ENCODE measurements around the gene CAP1.
A peak's percentile ranks its signal among the peaks of the same experiment; 100 is the strongest.

Gene CAP1

DNA sequence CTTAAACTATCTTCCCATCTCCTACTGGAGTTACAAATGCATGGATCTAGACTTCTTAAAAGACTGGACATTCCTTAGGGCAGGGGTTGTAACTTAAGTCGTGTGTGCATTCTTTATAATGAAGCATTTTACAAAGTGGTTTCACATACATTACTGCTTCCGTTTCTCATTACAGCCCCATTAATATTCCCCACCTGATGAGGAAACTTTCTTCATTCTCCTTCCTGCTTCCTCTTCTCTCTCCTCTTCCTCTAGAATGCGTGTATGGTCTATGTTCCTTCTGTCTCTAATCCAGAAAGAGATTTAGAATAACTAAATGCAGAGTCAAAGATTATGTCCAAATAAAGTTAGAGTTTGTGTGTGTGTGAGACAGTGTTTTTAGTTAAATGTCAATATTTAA lies 1.8 kb upstream of the CAP1 start:
- no peaks in the 10 kb centered on the region for H3K9me3 Mint-ChIP-seq
- TF ChIP-seq, protein P1, sequence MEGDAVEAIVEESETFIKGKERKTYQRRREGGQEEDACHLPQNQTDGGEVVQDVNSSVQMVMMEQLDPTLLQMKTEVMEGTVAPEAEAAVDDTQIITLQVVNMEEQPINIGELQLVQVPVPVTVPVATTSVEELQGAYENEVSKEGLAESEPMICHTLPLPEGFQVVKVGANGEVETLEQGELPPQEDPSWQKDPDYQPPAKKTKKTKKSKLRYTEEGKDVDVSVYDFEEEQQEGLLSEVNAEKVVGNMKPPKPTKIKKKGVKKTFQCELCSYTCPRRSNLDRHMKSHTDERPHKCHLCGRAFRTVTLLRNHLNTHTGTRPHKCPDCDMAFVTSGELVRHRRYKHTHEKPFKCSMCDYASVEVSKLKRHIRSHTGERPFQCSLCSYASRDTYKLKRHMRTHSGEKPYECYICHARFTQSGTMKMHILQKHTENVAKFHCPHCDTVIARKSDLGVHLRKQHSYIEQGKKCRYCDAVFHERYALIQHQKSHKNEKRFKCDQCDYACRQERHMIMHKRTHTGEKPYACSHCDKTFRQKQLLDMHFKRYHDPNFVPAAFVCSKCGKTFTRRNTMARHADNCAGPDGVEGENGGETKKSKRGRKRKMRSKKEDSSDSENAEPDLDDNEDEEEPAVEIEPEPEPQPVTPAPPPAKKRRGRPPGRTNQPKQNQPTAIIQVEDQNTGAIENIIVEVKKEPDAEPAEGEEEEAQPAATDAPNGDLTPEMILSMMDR (IDR thresholded peaks at IDR 0.05), result no peak
- peak overlapping the region; percentile 24 for H3K27ac Mint-ChIP-seq
- peaks cover 11% of the 10 kb centered on the region for H3K36me3 Mint-ChIP-seq (ENCODE audit: low read depth)
- H3K4me3 Mint-ChIP-seq, result peak overlapping the region; percentile 96
- H3K27me3 Mint-ChIP-seq (ENCODE audit: low read depth, poor library complexity), result no peaks in the 10 kb centered on the region
- peaks cover 35% of the 10 kb centered on the region for H3K4me1 Mint-ChIP-seq
- DNase-seq, result no peak

DNA sequence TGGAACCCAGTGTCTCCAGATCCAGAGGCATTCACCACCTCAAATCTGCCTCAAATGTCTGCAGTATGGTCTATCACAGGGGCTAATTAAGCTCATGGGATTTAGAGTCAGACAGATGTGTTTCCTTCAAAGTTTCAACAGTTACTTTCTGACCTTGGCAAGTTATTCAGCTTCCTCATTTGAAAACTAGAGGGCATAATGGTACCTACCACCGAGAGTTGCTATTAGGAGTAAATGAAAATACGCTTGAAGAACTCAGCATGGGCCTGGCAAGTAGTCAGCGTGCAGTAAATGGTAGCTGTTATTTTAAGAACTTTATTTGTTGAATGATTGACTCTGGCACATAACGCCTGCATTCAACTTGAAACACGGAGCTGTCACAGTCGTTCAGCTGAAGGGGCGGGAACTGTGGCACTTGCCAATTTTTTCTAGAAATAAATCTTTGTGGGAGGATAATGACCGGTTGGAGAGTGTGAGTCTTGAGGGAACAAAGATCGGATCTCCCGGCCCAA lies 1.2 kb upstream of the CAP1 start:
- no peak for DNase-seq
- no peaks in the 10 kb centered on the region for H3K9me3 Mint-ChIP-seq
- H3K27me3 Mint-ChIP-seq (ENCODE audit: low read depth, poor library complexity), result no peaks in the 10 kb centered on the region
- TF ChIP-seq, protein P1 (IDR thresholded peaks at IDR 0.05), result no peak
- H3K4me3 Mint-ChIP-seq, result peak overlapping the region; percentile 96
- peaks cover 11% of the 10 kb centered on the region for H3K36me3 Mint-ChIP-seq (ENCODE audit: low read depth)
- H3K27ac Mint-ChIP-seq, result peak overlapping the region; percentile 99
- H3K4me1 Mint-ChIP-seq, result peaks cover 35% of the 10 kb centered on the region

DNA sequence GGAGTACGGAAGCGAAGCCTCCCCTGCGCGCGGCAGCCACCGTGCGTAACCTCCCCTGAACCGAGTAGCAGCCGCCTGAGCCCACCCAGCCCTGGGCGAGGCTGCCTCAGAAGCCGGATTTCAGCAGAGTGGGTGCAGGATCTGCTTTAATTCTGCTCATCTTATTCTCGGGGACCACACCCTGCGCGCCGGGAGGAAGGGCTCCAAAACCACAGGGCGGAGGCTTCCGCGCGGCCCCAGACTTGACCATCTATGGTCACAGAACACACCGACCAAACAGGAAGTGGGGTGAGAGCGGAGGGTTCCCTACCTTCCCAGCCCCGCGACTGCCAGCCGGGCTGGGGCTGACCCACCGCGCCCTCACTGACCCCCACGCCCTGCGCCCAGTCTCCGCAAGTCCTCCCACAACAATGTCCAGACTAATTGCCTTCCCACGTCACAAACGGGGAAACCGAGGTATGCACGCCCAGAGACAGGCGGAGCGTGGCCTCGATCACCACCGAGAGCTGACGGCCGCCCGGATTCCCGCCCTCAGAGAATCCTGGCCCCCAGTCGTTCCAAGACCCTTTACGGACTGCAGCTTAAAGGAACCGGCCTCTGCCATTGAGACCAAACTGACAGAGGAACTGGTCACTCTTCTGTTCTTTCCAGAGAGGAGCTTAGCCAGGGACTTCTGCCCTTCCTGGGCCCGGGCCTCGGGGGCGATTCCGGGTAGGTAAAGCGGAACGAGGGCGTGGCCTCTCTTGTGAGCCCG lies 595 bp upstream of the CAP1 start:
- H3K9me3 Mint-ChIP-seq, result no peaks in the 10 kb centered on the region
- peak; percentile 64 for DNase-seq
- TF ChIP-seq, protein P1 (IDR thresholded peaks at IDR 0.05), result no peak
- H3K27me3 Mint-ChIP-seq (ENCODE audit: low read depth, poor library complexity), result no peaks in the 10 kb centered on the region
- peak overlapping the region; percentile 99 for H3K27ac Mint-ChIP-seq
- H3K4me3 Mint-ChIP-seq, result peak overlapping the region; percentile 96
- peaks cover 35% of the 10 kb centered on the region for H3K4me1 Mint-ChIP-seq
- H3K36me3 Mint-ChIP-seq (ENCODE audit: low read depth), result peaks cover 11% of the 10 kb centered on the region

DNA sequence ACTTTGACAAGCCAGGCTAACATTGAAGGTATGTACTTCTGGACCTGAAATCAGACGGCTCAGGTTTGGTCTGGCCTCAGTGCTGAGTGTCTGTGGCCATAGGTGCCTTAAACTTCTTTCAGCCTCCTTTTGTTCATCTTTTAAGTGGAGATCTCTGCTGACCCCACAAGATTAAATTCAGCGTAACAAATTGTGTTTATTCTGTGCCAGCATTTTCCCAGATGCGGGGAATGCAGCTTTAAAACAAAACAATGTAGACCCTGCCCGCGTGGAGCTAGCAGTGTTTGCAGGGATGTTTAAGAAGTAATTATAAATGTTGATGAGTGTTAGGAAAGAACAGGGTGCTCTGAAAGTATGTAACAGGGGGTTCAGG lies 923 bp downstream of the CAP1 start:
- H3K4me1 Mint-ChIP-seq, result peaks cover 35% of the 10 kb centered on the region
- TF ChIP-seq, protein P1 (IDR thresholded peaks at IDR 0.05), result no peak
- peaks cover 11% of the 10 kb centered on the region for H3K36me3 Mint-ChIP-seq (ENCODE audit: low read depth)
- no peaks in the 10 kb centered on the region for H3K27me3 Mint-ChIP-seq (ENCODE audit: low read depth, poor library complexity)
- peak overlapping the region; percentile 87 for H3K27ac Mint-ChIP-seq
- no peaks in the 10 kb centered on the region for H3K9me3 Mint-ChIP-seq
- DNase-seq, result no peak
- peak overlapping the region; percentile 96 for H3K4me3 Mint-ChIP-seq

DNA sequence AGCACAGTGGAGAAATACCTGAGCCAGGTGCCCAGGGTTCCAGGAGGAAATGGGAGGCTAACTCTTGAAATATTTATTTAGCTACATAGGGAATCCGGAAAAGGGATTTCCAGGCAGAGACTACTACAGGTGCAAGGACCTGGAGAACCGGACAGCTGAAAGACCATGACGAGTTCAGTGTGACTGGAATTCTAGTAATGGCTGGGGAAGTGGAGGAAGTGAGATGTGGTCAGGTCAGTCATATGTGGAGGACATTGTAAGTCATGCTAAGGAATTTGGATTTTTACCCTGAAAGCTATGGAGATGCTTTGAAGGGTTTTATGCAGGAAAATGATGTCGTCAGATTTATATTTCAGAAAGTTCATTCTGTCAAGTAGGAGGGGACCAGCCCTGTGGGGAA lies 1.8 kb downstream of the CAP1 start:
- H3K4me1 Mint-ChIP-seq, result peaks cover 35% of the 10 kb centered on the region
- peak overlapping the region; percentile 33 for H3K27ac Mint-ChIP-seq
- H3K9me3 Mint-ChIP-seq, result no peaks in the 10 kb centered on the region
- no peak for DNase-seq
- TF ChIP-seq, protein P1 (IDR thresholded peaks at IDR 0.05), result no peak
- peak overlapping the region; percentile 96 for H3K4me3 Mint-ChIP-seq
- peaks cover 11% of the 10 kb centered on the region for H3K36me3 Mint-ChIP-seq (ENCODE audit: low read depth)
- no peaks in the 10 kb centered on the region for H3K27me3 Mint-ChIP-seq (ENCODE audit: low read depth, poor library complexity)

DNA sequence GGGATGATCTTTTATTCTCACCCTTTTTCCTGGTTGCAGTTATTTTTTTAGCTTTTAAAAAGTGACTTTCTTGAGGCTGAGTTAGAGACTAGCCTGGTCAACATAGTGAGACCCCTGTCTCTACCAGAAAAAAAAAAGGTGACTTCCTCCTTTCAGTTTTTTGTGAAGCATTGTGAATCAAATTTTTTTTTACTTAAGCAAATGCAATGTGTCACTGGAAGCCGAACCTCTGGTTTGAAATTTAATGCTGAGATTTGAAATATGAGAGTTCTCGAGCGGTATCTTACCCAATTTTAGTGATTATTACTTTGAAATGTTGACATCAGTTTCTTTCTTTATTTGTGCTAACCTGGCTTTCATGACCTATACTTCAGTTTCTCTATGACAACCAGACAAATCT lies 3.6 kb downstream of the CAP1 start:
- no peak for DNase-seq
- TF ChIP-seq, protein P1 (IDR thresholded peaks at IDR 0.05), result no peak
- no peak overlapping the region for H3K4me3 Mint-ChIP-seq
- H3K9me3 Mint-ChIP-seq, result no peaks in the 10 kb centered on the region
- H3K27me3 Mint-ChIP-seq (ENCODE audit: low read depth, poor library complexity), result no peaks in the 10 kb centered on the region
- H3K27ac Mint-ChIP-seq, result no peak overlapping the region
- peaks cover 11% of the 10 kb centered on the region for H3K36me3 Mint-ChIP-seq (ENCODE audit: low read depth)
- H3K4me1 Mint-ChIP-seq, result peaks cover 28% of the 10 kb centered on the region

Measured in nephron progenitor cell (in vitro differentiated cells).